BE2C (cell line): ENCODE measurements around the gene HELZ.

Experiments
- DNase-seq: peaks from one replicate; pipeline ENCODE4 v3.0.0-alpha.2; 2020
- H3K27me3 ChIP-seq: fragments of 250-450 bp; sonication (Bioruptor Pico); 2 replicates; pipeline ENCODE4 v1.5.1; 2020; ENCODE audit warnings: mild to moderate bottlenecking
- H3K36me3 ChIP-seq: fragments of 250-450 bp; sonication (Bioruptor Pico); 2 replicates; pipeline ENCODE4 v1.5.1; 2020; ENCODE audit warnings: mild to moderate bottlenecking
- H3K4me1 ChIP-seq: fragments of 250-450 bp; sonication (Bioruptor Pico); 2 replicates; pipeline ENCODE4 v1.5.1; 2020
- H3K4me3 ChIP-seq: 2 replicates; pipeline ENCODE4 v1.5.1; 2011; ENCODE audit warnings: low read depth, low read length
- H3K9me3 ChIP-seq: fragments of 250-450 bp; sonication (Bioruptor Pico); 2 replicates; pipeline ENCODE4 v1.5.1; 2020
- TF ChIP-seq, protein P1 (sequence below): IDR thresholded peaks from 2 replicates; pipeline ENCODE4 v1.5.1; 2012; ENCODE audit warnings: mild to moderate bottlenecking, low read depth, low read length

HELZ gene

DNA sequence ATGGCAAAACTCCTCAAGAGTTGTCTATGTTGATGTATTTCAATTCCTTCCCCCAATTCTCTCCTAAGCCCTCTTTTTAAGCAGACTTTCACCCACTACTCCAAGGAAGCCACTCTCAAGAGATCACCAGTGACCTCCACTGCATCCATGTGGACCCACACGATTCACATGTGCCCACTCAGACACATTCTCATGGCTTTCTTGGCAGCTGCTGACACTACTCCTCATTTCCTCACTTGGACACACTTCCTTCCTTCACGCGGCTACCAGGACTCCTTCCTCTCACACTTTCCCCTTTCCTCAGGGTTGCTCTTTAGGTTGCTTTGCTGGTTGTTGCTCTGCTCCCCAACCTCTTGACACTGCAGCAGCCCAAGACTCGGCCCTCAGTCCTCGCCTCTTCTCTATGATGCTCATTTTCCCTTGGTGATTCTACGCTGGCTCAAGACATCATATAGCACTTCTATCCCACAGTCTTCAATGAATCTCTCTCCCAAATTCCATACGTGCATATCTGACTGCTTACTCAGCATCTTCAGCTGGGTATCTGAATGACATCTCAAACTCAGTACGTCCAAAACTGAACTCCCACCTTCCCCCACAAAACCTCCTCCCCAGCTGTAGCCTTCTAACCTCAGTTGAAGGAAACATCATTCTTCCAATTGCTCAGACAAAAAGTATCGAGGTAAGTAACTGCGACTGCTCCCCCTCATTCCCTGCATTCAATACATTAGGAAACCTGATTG, 28.2 kb downstream of the HELZ start:
- Histone ChIP-seq H3K4me3 (no peak overlapping the region), H3K4me1 (peaks cover 9% of the 10 kb centered on the region), H3K9me3 (no peaks in the 10 kb centered on the region), H3K36me3 (peaks cover 38% of the 10 kb centered on the region), H3K27me3 (no peaks in the 10 kb centered on the region)
- DNase-seq = no peak
- TF ChIP-seq, protein P1, sequence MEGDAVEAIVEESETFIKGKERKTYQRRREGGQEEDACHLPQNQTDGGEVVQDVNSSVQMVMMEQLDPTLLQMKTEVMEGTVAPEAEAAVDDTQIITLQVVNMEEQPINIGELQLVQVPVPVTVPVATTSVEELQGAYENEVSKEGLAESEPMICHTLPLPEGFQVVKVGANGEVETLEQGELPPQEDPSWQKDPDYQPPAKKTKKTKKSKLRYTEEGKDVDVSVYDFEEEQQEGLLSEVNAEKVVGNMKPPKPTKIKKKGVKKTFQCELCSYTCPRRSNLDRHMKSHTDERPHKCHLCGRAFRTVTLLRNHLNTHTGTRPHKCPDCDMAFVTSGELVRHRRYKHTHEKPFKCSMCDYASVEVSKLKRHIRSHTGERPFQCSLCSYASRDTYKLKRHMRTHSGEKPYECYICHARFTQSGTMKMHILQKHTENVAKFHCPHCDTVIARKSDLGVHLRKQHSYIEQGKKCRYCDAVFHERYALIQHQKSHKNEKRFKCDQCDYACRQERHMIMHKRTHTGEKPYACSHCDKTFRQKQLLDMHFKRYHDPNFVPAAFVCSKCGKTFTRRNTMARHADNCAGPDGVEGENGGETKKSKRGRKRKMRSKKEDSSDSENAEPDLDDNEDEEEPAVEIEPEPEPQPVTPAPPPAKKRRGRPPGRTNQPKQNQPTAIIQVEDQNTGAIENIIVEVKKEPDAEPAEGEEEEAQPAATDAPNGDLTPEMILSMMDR = no peak

DNA sequence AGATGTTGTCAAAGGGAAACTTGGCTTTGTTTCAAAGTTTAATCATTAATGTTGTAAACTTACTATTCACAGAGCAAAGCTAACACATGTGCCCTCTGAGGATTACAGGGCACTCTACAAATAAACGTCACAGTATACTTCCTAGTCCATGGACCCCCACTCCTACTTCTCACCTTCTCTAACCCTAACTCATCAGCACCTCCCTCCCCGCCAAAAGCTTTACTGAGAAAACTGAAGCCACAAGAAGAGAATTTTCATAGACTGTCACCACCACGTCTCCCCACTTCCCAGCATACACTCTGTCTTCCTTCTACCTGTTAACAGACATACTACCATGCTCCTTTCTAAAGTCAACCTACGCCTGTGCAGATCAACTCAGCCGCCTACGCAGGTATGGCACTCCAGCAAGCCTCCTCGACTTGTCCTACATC, 29.0 kb downstream of the HELZ start:
- TF ChIP-seq, protein P1 = no peak
- no peaks in the 10 kb centered on the region for H3K9me3 ChIP-seq
- H3K4me1 ChIP-seq = peaks cover 3% of the 10 kb centered on the region
- no peak for DNase-seq
- peaks cover 38% of the 10 kb centered on the region for H3K36me3 ChIP-seq
- H3K27me3 ChIP-seq = no peaks in the 10 kb centered on the region
- no peak overlapping the region for H3K4me3 ChIP-seq

DNA sequence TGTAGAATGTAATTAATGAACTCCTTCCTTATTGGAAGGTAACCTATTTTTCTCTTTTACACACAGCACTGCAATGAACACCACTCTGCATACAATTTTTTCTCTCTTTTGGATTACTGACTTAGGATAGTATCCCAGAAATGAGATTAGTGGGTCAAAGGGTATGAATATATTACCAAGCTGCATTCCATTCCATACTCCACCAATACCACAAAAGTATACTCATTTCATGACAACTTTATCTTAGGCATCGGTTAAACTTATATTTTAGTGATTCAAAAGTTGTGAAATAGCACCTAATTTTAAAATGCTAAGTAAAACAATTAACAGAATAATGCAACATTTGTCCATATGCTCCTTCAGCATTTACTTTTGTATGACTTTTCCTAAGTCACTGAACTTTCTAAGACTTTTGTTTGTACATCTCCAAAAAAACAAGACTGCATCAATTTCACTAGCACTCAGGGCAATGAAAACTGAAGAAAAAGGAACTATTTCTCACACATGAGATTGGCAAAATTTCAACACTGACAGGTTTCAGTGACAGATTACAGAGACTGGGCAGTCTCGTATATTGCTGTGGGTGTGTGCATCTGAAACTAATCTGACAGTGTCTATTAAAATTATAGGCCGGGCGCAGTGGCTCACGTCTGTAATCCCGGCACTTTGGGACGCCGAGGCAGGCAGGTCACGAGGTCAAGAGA, 32.1 kb downstream of the HELZ start:
- Histone ChIP-seq H3K36me3 (peaks cover 23% of the 10 kb centered on the region), H3K9me3 (no peaks in the 10 kb centered on the region), H3K4me3 (no peak overlapping the region), H3K4me1 (no peaks in the 10 kb centered on the region), H3K27me3 (no peaks in the 10 kb centered on the region)
- TF ChIP-seq, protein P1 = no peak
- DNase-seq = no peak

DNA sequence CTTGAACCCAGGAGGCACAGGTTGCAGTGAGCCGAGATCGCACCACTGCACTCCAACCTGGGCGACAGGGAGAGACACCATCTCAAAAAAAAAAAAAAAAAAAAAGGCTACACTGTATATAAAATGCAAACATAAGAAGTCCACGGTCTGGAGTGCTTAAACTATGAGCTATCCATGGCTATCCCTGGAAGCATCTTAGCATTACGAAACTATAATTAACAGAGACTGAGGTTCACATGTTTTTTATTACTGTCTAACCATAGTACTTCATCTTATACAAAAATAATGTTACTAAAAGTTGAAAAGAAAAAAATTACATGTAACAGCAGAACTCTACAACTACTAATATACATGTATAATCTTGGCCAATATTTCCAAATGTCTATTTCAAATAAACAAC, 32.8 kb downstream of the HELZ start:
- no peaks in the 10 kb centered on the region for H3K9me3 ChIP-seq
- DNase-seq = no peak
- peaks cover 20% of the 10 kb centered on the region for H3K36me3 ChIP-seq
- TF ChIP-seq, protein P1 = no peak
- H3K4me1 ChIP-seq = no peaks in the 10 kb centered on the region
- H3K4me3 ChIP-seq = no peak overlapping the region
- no peaks in the 10 kb centered on the region for H3K27me3 ChIP-seq

DNA sequence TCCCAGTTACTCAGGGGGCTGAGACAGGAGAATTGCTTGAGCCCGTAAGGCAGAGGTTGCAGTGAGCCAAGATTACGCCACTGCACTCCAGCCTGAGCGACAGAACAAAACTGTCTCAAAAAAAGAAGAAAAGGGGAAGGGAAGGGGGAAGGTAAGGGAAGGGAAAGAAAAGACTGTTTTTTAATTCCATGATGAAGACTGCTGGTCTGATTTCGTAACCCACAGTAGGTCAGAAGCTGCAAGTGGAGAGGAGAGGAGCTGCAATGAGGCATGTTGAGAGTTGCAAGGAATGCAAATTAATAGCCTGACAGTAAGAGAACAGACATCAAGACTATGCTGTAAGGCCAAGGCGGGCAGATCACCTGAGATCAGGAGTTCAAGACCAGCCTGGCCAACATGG, 33.3 kb downstream of the HELZ start:
- no peak for DNase-seq
- Histone ChIP-seq H3K36me3 (peaks cover 18% of the 10 kb centered on the region), H3K4me1 (no peaks in the 10 kb centered on the region), H3K27me3 (no peaks in the 10 kb centered on the region), H3K4me3 (no peak overlapping the region), H3K9me3 (no peaks in the 10 kb centered on the region)
- TF ChIP-seq, protein P1 = no peak

DNA sequence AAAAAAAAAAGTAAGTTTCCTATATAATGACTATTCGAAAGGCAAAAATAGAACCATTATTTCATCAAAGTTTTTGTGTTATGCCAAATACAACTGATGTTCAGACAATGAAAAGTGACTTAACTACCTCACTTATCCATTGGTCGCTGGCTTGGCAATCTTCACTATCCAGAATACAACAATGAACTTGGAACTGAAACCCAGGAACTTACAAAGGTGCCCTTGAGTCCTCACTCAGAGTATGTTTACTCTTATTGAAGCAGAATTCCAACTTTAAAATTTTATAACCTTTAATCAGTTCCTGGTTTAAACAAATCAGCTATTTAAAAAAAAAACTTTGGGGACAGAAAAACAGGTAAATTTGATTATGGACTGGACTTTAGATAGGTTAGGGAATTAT, 34.1 kb downstream of the HELZ start:
- Histone ChIP-seq H3K9me3 (no peaks in the 10 kb centered on the region), H3K27me3 (no peaks in the 10 kb centered on the region), H3K4me1 (no peaks in the 10 kb centered on the region), H3K36me3 (peaks cover 15% of the 10 kb centered on the region), H3K4me3 (no peak overlapping the region)
- DNase-seq = no peak
- TF ChIP-seq, protein P1 = no peak
